DOHH2 (cell line): ENCODE measurements around the gene CHML.
A peak's percentile ranks its signal among the peaks of the same experiment; 100 is the strongest.

Experiments used
- H3F3A ChIP-seq: fragments of 200-600 bp; sonication (generic), shearing (Covaris generic); 2 replicates; pipeline ENCODE4 v1.6.0; 2016; ENCODE audit warnings: antibody characterized with exemption, mild to moderate bottlenecking; ENCODE audit not compliant: control insufficient read depth, insufficient read depth
- H3K27ac ChIP-seq: fragments of 200-600 bp; sonication (generic); 2 replicates; pipeline ENCODE4 v1.5.1; 2014; ENCODE audit warnings: low read depth, mild to moderate bottlenecking, low read length, moderate library complexity
- H3K27me3 ChIP-seq: fragments of 200-600 bp; sonication (generic); 2 replicates; pipeline ENCODE4 v1.6.1; 2014; ENCODE audit warnings: mild to moderate bottlenecking, low read length, mixed read lengths; ENCODE audit not compliant: control insufficient read depth
- H3K36me3 ChIP-seq: fragments of 200-600 bp; sonication (generic); 2 replicates; pipeline ENCODE4 v1.6.1; 2014; ENCODE audit warnings: mild to moderate bottlenecking, low read length, moderate library complexity, mixed read lengths; ENCODE audit not compliant: control insufficient read depth
- H3K4me1 ChIP-seq: fragments of 200-600 bp; sonication (generic); 2 replicates; pipeline ENCODE4 v1.6.1; 2014; ENCODE audit warnings: mild to moderate bottlenecking, low read length, mixed read lengths; ENCODE audit not compliant: control insufficient read depth
- H3K4me2 ChIP-seq: fragments of 200-600 bp; sonication (generic); 2 replicates; pipeline ENCODE4 v1.6.0; 2014; ENCODE audit warnings: mild to moderate bottlenecking, low read length, moderate library complexity
- H3K4me3 ChIP-seq: fragments of 200-600 bp; sonication (generic); 2 replicates; pipeline ENCODE4 v1.5.1; 2014; ENCODE audit warnings: mild to moderate bottlenecking, low read length, mixed read lengths
- H3K79me2 ChIP-seq: fragments of 200-600 bp; sonication (generic); 2 replicates; pipeline ENCODE4 v1.6.1; 2014; ENCODE audit warnings: mild to moderate bottlenecking, low read length, mixed read lengths; ENCODE audit not compliant: control insufficient read depth
- H3K9me2 ChIP-seq: fragments of 200-600 bp; sonication (generic); replicated peaks from 2 replicates; pipeline ENCODE4 v1.6.1; 2014; ENCODE audit warnings: mild to moderate bottlenecking, low read length, mixed read lengths; ENCODE audit not compliant: control insufficient read depth
- H3K9me3 ChIP-seq: fragments of 200-600 bp; sonication (generic); 2 replicates; pipeline ENCODE4 v1.6.1; 2014; ENCODE audit warnings: antibody characterized with exemption, low read length, mixed read lengths; ENCODE audit not compliant: control insufficient read depth, insufficient read depth
- H4K20me1 ChIP-seq: fragments of 200-600 bp; sonication (generic); 2 replicates; pipeline ENCODE4 v1.6.0; 2014; ENCODE audit warnings: low read depth, mild to moderate bottlenecking, antibody characterized with exemption, low read length, moderate library complexity; ENCODE audit not compliant: control insufficient read depth, insufficient read depth
- EZH2phosphoT487 ChIP-seq: fragments of 200-600 bp; sonication (generic); IDR thresholded peaks from 2 replicates; pipeline ENCODE4 v1.6.1; 2017; ENCODE audit warnings: borderline replicate concordance, mild to moderate bottlenecking, antibody characterized with exemption, low read length, moderate library complexity, mixed read lengths
- TF ChIP-seq, protein P1 (sequence below): fragments of 200-600 bp; sonication (generic); IDR thresholded peaks from one replicate; pipeline ENCODE4 v1.5.1; 2014; ENCODE audit warnings: antibody characterized with exemption, mild to moderate bottlenecking, low read depth, low read length; ENCODE audit not compliant: poor library complexity, severe bottlenecking

The CHML gene

GRCh38 chr1:241606544-241606943 is 33.6 kb downstream of the CHML start:
- Histone ChIP-seq H3K4me1 (peaks cover 5% of the 10 kb centered on the region), H3K4me3 (no peak overlapping the region), H3K27me3 (no peaks in the 10 kb centered on the region), H3K9me2 (no peaks in the 10 kb centered on the region), H3F3A (no peaks in the 10 kb centered on the region), H4K20me1 (no peaks in the 10 kb centered on the region), H3K27ac (no peak overlapping the region), H3K36me3 (no peaks in the 10 kb centered on the region), H3K4me2 (no peak overlapping the region), H3K9me3 (no peaks in the 10 kb centered on the region), H3K79me2 (no peaks in the 10 kb centered on the region)
- TF ChIP-seq, protein P1, sequence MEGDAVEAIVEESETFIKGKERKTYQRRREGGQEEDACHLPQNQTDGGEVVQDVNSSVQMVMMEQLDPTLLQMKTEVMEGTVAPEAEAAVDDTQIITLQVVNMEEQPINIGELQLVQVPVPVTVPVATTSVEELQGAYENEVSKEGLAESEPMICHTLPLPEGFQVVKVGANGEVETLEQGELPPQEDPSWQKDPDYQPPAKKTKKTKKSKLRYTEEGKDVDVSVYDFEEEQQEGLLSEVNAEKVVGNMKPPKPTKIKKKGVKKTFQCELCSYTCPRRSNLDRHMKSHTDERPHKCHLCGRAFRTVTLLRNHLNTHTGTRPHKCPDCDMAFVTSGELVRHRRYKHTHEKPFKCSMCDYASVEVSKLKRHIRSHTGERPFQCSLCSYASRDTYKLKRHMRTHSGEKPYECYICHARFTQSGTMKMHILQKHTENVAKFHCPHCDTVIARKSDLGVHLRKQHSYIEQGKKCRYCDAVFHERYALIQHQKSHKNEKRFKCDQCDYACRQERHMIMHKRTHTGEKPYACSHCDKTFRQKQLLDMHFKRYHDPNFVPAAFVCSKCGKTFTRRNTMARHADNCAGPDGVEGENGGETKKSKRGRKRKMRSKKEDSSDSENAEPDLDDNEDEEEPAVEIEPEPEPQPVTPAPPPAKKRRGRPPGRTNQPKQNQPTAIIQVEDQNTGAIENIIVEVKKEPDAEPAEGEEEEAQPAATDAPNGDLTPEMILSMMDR, result no peak
- TF ChIP-seq EZH2phosphoT487, result no peak

- no peak for TF ChIP-seq EZH2phosphoT487
- TF ChIP-seq, protein P1, result peak; percentile 71
- Histone ChIP-seq H3K4me3 (no peak overlapping the region), H3K27ac (no peak overlapping the region), H3F3A (no peaks in the 10 kb centered on the region), H3K79me2 (no peaks in the 10 kb centered on the region), H4K20me1 (no peaks in the 10 kb centered on the region), H3K9me2 (no peaks in the 10 kb centered on the region), H3K4me2 (no peak overlapping the region), H3K27me3 (no peaks in the 10 kb centered on the region), H3K4me1 (peaks cover 9% of the 10 kb centered on the region), H3K36me3 (no peaks in the 10 kb centered on the region), H3K9me3 (no peaks in the 10 kb centered on the region)
Measured at GRCh38 chr1:241605146-241605805, 34.9 kb downstream of the CHML start.

DNA sequence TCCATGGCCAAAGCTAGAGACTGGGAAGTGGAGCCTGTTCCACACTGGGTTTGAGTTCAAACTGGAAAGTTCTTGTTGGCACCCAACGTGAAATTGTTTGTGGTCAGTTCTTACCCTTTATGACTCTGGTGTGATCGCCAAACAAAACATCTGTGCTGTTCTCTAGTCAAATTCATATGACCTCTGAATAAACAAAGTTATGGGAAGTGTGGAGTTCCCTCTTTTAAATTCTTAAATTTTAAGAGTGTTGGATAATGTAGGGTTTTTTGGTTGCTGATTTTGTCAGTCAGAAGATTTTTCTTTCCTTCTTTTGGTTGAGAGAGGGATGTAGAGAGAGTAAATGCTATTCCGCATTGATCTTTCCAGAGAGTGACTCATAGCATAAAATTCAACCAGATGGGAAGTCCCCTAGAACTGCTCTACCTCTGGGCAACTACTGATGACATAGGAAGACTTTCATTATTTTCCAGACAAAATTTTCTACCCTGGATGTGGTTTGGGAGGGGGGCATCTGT is 36.4 kb downstream of the CHML start:
- H3K4me1 ChIP-seq, result peaks cover 18% of the 10 kb centered on the region
- no peaks in the 10 kb centered on the region for H3K9me2 ChIP-seq
- no peaks in the 10 kb centered on the region for H3K9me3 ChIP-seq
- H3K79me2 ChIP-seq, result no peaks in the 10 kb centered on the region
- no peaks in the 10 kb centered on the region for H3K27me3 ChIP-seq
- no peak overlapping the region for H3K4me2 ChIP-seq
- no peak overlapping the region for H3K4me3 ChIP-seq
- H4K20me1 ChIP-seq, result no peaks in the 10 kb centered on the region
- no peaks in the 10 kb centered on the region for H3F3A ChIP-seq
- H3K27ac ChIP-seq, result no peak overlapping the region
- no peaks in the 10 kb centered on the region for H3K36me3 ChIP-seq
- TF ChIP-seq, protein P1, result no peak
- TF ChIP-seq EZH2phosphoT487, result no peak
